HepG2 (cell line): ENCODE results near the gene FHIT. TPM values are rescaled to one million over a fixed set of nuclear protein-coding genes. Genes with fewer than 3 reads are reported as not detected.

Experiments used
- ATAC-seq: fragments of 200-7000 bp; cut with Tn5 transposase; 3 replicates; pipeline ENCODE4 v1.9.1; 2020; ENCODE audit warnings: mild to moderate bottlenecking, moderate library complexity
- BruUV-seq: library from RNA; stranded (reverse); fragments of 400-500 nt; replicated peaks from 2 replicates; lab custom pipeline; 2021; lab: Mats Ljungman, UMichigan
- CTCF ChIA-PET: fragments of 300-600 bp; formaldehyde crosslinking; extraction: SDS; loops from one replicate; lab custom pipeline; 2021; ENCODE audit warnings: low total read pairs, inconsistent platforms, low intra/inter-chr PET ratio; lab: Yijun Ruan, JAX
- POLR2A ChIA-PET: fragments of 350-600 bp; sonication (Branson Sonifier 250); formaldehyde crosslinking; loops from one replicate; lab custom pipeline; 2020; ENCODE audit warnings: antibody characterized with exemption, inconsistent platforms; lab: Yijun Ruan, JAX
- DNase-seq: peaks from one replicate; pipeline ENCODE4 v3.0.0-alpha.2; 2015; ENCODE audit warnings: low spot score
- FAIRE-seq: peaks from 3 replicates; lab custom pipeline; 2011; peaks lifted over from hg19 to GRCh38; lab: Jason Lieb, UNC
- H2AFZ ChIP-seq: one replicate; pipeline ENCODE4 v1.6.1; 2011; ENCODE audit warnings: low read length, inconsistent platforms
- H3K27ac ChIP-seq: fragments of 300-600 bp; 3 replicates; pipeline ENCODE4 v1.8.0; 2011; ENCODE audit warnings: mixed run types, mild to moderate bottlenecking, mixed read lengths, low read length, inconsistent platforms; ENCODE audit not compliant: insufficient read depth; ENCODE audit errors: extremely low read length
- H3K27me3 ChIP-seq, 2 experiments: fragments of 200-600 bp in 1 of 2; 2 replicates in 1 of 2; 3 replicates in 1 of 2; pipeline versions ENCODE4 v1.6.0 to v1.8.0; 2011; ENCODE audit warnings: low read length in 2 of 2, mild to moderate bottlenecking in 2 of 2, moderate library complexity in 2 of 2, inconsistent platforms in 1 of 2; ENCODE audit not compliant: insufficient read depth in 2 of 2, control insufficient read depth in 1 of 2
- H3K36me3 ChIP-seq, 2 experiments: fragments of 200-600 bp in 1 of 2; replicated peaks in 1 of 2; 2 replicates in 1 of 2; 3 replicates in 1 of 2; pipeline versions ENCODE4 v1.5.1 to v1.8.0; 2011; ENCODE audit warnings: low read length in 2 of 2, inconsistent platforms in 1 of 2; ENCODE audit not compliant: insufficient read depth in 2 of 2, control insufficient read depth in 1 of 2
- H3K4me1 ChIP-seq: 2 replicates; pipeline ENCODE4 v1.5.1; 2012; ENCODE audit warnings: low read length, inconsistent platforms; ENCODE audit not compliant: insufficient read depth
- H3K4me2 ChIP-seq: 2 replicates; pipeline ENCODE4 v1.6.0; 2011; ENCODE audit warnings: low read depth, low read length, inconsistent platforms
- H3K4me3 ChIP-seq, 3 experiments: fragments of 200-600 bp in 1 of 3; sonication (generic), shearing (Covaris generic) in 1 of 3; replicated peaks in 1 of 3; 2 replicates each; pipeline ENCODE4 v1.5.1; 2011 to 2016; ENCODE audit warnings: low read length in 3 of 3, inconsistent platforms in 2 of 3, low read depth in 2 of 3, mild to moderate bottlenecking in 2 of 3, control low read depth in 1 of 3, mixed read lengths in 1 of 3; ENCODE audit not compliant: insufficient read depth in 1 of 3
- H3K79me2 ChIP-seq: one replicate; pipeline ENCODE4 v1.6.1; 2011; ENCODE audit warnings: low read length, inconsistent platforms; ENCODE audit not compliant: insufficient read depth
- H3K9ac ChIP-seq: 2 replicates; pipeline ENCODE4 v1.6.0; 2011; ENCODE audit warnings: mild to moderate bottlenecking, low read depth, low read length, inconsistent platforms; ENCODE audit not compliant: insufficient read depth
- H3K9me3 ChIP-seq: 2 replicates; pipeline ENCODE4 v1.5.1; 2012; ENCODE audit warnings: mild to moderate bottlenecking, low read length
- H4K20me1 ChIP-seq: 2 replicates; pipeline ENCODE4 v1.6.0; 2011; ENCODE audit warnings: inconsistent platforms, mild to moderate bottlenecking, low read length, moderate library complexity; ENCODE audit not compliant: insufficient read depth
- ARNT ChIP-seq: fragments of 450-650 bp; IDR thresholded peaks from 2 replicates; pipeline ENCODE4 v1.6.1; 2017
- BRD4 ChIP-seq: sonication (generic); formaldehyde crosslinking; IDR thresholded peaks from 2 replicates; pipeline ENCODE4 v1.4.0; 2020; ENCODE audit warnings: missing genetic modification reagents
- HMGXB3 ChIP-seq: sonication (generic); formaldehyde crosslinking; IDR thresholded peaks from 2 replicates; pipeline ENCODE4 v1.4.0; 2020; ENCODE audit warnings: missing genetic modification reagents, borderline replicate concordance
- HNF1B ChIP-seq: sonication (generic); formaldehyde crosslinking; IDR thresholded peaks from 2 replicates; pipeline ENCODE4 v1.5.1; 2020; ENCODE audit warnings: mild to moderate bottlenecking, moderate library complexity, missing genetic modification reagents
- MAFF ChIP-seq: IDR thresholded peaks from 2 replicates; pipeline ENCODE4 v1.6.1; 2011; ENCODE audit warnings: low read depth, low read length, improper control_type of control experiment
- POLR2AphosphoS5 ChIP-seq: IDR thresholded peaks from 2 replicates; pipeline ENCODE4 v1.6.1; 2012; ENCODE audit warnings: low read depth, low read length
- RFXANK ChIP-seq: IDR thresholded peaks from 2 replicates; pipeline ENCODE4 v1.6.1; 2016
- SMAD3 ChIP-seq: sonication (generic); formaldehyde crosslinking; IDR thresholded peaks from 2 replicates; pipeline ENCODE4 v1.4.0; 2020; ENCODE audit warnings: missing genetic modification reagents
- SRSF1 ChIP-seq: fragments of 200-400 bp; formaldehyde crosslinking; optimal IDR thresholded peaks from 2 replicates; pipeline ENCODE3; 2017; ENCODE audit warnings: mild to moderate bottlenecking, low read depth, low read length, moderate library complexity
- ZBTB7B ChIP-seq: sonication (generic); formaldehyde crosslinking; IDR thresholded peaks from 2 replicates; pipeline ENCODE4 v1.4.0; 2020; ENCODE audit warnings: missing genetic modification reagents
- ZFP90 ChIP-seq: sonication (generic); formaldehyde crosslinking; IDR thresholded peaks from 2 replicates; pipeline ENCODE4 v1.8.0; 2022; ENCODE audit warnings: missing genetic modification reagents, mild to moderate bottlenecking, inconsistent platforms, borderline replicate concordance
- ZNF431 ChIP-seq: sonication (generic); formaldehyde crosslinking; IDR thresholded peaks from 2 replicates; pipeline ENCODE4 v1.9.0; 2022; ENCODE audit warnings: missing genetic modification reagents, low read depth, mild to moderate bottlenecking, borderline replicate concordance
- ZNF484 ChIP-seq: sonication (generic); formaldehyde crosslinking; IDR thresholded peaks from 2 replicates; pipeline ENCODE4 v1.5.1; 2020; ENCODE audit warnings: mild to moderate bottlenecking, low read depth, missing genetic modification reagents, borderline replicate concordance
- ZNF546 ChIP-seq: sonication (generic); formaldehyde crosslinking; conservative IDR thresholded peaks from 2 replicates; pipeline ENCODE4 v1.8.1; 2023; ENCODE audit warnings: mild to moderate bottlenecking, missing genetic modification reagents
- WGBS: methylation state at CpG from one replicate; pipeline ENCODE4 v1.1.6; 2017; ENCODE audit warnings: low lambda C conversion rate; 5-methylcytosine and 5-hydroxymethylcytosine counted together
- in situ Hi-C: cut with HindIII; loops from 2 replicates; pipeline ENCODE4 v1.10.0; 2017; ENCODE audit warnings: low pct_unique_long_range_greater_than_20kb; ENCODE audit not compliant: extremely low pct_ligation_motif_present
- intact Hi-C: fragments of 100-400 bp; cut with micrococcal nuclease; formaldehyde crosslinking; loops from one replicate; pipeline ENCODE4 v1.10.0; 2022; ENCODE audit not compliant: unreplicated experiment
- polyA plus RNA-seq, 8 experiments: library from polyadenylated mRNA; depleted of rRNA in 3 of 8; stranded (reverse) in 7 of 8; unstranded in 1 of 8; fragments of >200 nt; fragmentation: Illumina TruSeq in 4 of 8; extraction: Trizol in 4 of 8; gene quantifications; 2 replicates each; pipeline versions ENCODE4 v1.2.1 to v1.2.3, GENCODE V29; 2011 to 2016; ENCODE audit warnings: low read depth in 4 of 8, missing spikeins in 1 of 8, mixed read lengths in 1 of 8; ENCODE audit not compliant: insufficient read depth in 1 of 8
- total RNA-seq, 5 experiments: library from RNA; depleted of rRNA; stranded (reverse); fragments of >200 nt; fragmentation: Illumina TruSeq; extraction: Trizol; gene quantifications; 2 replicates each; pipeline ENCODE4 v1.2.3, GENCODE V29; 2016; ENCODE audit warnings: low read depth in 1 of 5

Gene FHIT
- total and polyA plus RNA-seq, 2 of the 13 experiments (the other 11 are each of a cell fraction or from before 2014, with no cell fraction given): 4.0 to 4.6 TPM

- TF ChIP-seq POLR2AphosphoS5 (no peak), RFXANK (CRISPR knock-in tag) (no peak)
Observed at GRCh38 chr3:59750391-59750790, 1500.9 kb downstream of the FHIT start (continued).

GRCh38 chr3:59749291-59749690, 1502.0 kb downstream of the FHIT start:
- H3K27me3 ChIP-seq: no peaks in the 10 kb centered on the region
- TF ChIP-seq ZBTB7B (CRISPR knock-in tag) (no peak), HNF1B (CRISPR knock-in tag) (no peak), SMAD3 (no peak), HMGXB3 (CRISPR knock-in tag) (no peak), ZFP90 (CRISPR knock-in tag) (no peak), MAFF (no peak), BRD4 (CRISPR knock-in tag) (no peak), ZNF484 (CRISPR knock-in tag) (no peak), ZNF431 (CRISPR knock-in tag) (no peak), SRSF1 (no peak), ARNT (no peak), ZNF546 (CRISPR knock-in tag) (no peak)
- TF ChIP-seq, all 625 proteins: peak for 0
- Histone ChIP-seq H3K9me3 (no peaks in the 10 kb centered on the region), H3K36me3 (no peaks in the 10 kb centered on the region), H3K4me2 (no peak overlapping the region), H3K9ac (no peak overlapping the region), H3K79me2 (no peaks in the 10 kb centered on the region), H3K27ac (no peak overlapping the region), H2AFZ (no peak overlapping the region), H4K20me1 (no peaks in the 10 kb centered on the region), H3K4me3 (no peak overlapping the region), H3K4me1 (no peaks in the 10 kb centered on the region)
- intact Hi-C loops: no loop called here
- FAIRE-seq (no peak), ATAC-seq (no peak), DNase-seq (no peak)
- in situ Hi-C loops: no loop called here
- ChIA-PET CTCF (no interaction called here), POLR2A (no interaction called here)
- no TSS peak for BruUV-seq
- WGBS: 27% methylated on average over 6 of the region's 6 CpGs
